Urothelium cell line (cell line): ENCODE results near the gene ALK.
A peak's percentile ranks its signal among the peaks of the same experiment; 100 is the strongest.
"Not testable (repeated sequence)": the region's sequence is repeated elsewhere in the genome, so short reads cannot be mapped to it uniquely, and the experiment has no call there.

Experiments
- DNase-seq: peaks from one replicate; pipeline ENCODE4 v3.0.0; 2011; ENCODE audit warnings: low spot score, mixed read lengths
- FAIRE-seq: peaks from 2 replicates; lab custom pipeline; 2011; peaks lifted over from hg19 to GRCh38; lab: Jason Lieb, UNC

Gene ALK

GRCh38 chr2:29245035-29245741 lies 676.2 kb downstream of the ALK start:
- not testable (repeated sequence) for DNase-seq
- FAIRE-seq: peak; percentile 69

- no peak for FAIRE-seq
- DNase-seq: no peak
Measured at GRCh38 chr2:29242621-29243375, 678.6 kb downstream of the ALK start.

- FAIRE-seq (no peak), DNase-seq (no peak)
Measured at GRCh38 chr2:29241955-29242565, 679.3 kb downstream of the ALK start.

GRCh38 chr2:29241341-29241740 lies 680.0 kb downstream of the ALK start:
- DNase-seq (no peak), FAIRE-seq (no peak)

GRCh38 chr2:29240601-29241000 lies 680.8 kb downstream of the ALK start:
- DNase-seq (no peak), FAIRE-seq (no peak)

GRCh38 chr2:29239209-29239960 lies 682.0 kb downstream of the ALK start:
- FAIRE-seq (peak; percentile 27), DNase-seq (no peak)

GRCh38 chr2:29238497-29238896 lies 682.9 kb downstream of the ALK start:
- FAIRE-seq (peak; percentile 73), DNase-seq (peak; percentile 82)

- FAIRE-seq (no peak), DNase-seq (no peak)
Measured at GRCh38 chr2:29236074-29236473, 685.3 kb downstream of the ALK start.

- FAIRE-seq (no peak), DNase-seq (no peak)
Measured at GRCh38 chr2:29235411-29235810, 686.0 kb downstream of the ALK start.

- no peak for FAIRE-seq
- no peak for DNase-seq
Measured at GRCh38 chr2:29233428-29233827, 688.0 kb downstream of the ALK start.

GRCh38 chr2:29232041-29232440 lies 689.3 kb downstream of the ALK start:
- FAIRE-seq: no peak
- DNase-seq: no peak

GRCh38 chr2:29229640-29230039 lies 691.7 kb downstream of the ALK start:
- no peak for DNase-seq
- FAIRE-seq: no peak

- DNase-seq: no peak
- no peak for FAIRE-seq
Measured at GRCh38 chr2:29228947-29229346, 692.4 kb downstream of the ALK start.

GRCh38 chr2:29227935-29228675 lies 693.3 kb downstream of the ALK start:
- peak; percentile 48 for DNase-seq

GRCh38 chr2:29226808-29227207 lies 694.6 kb downstream of the ALK start:
- peak; percentile 58 for FAIRE-seq

More at GRCh38 chr2:29227935-29228675, 693.3 kb downstream of the ALK start:
- no peak for FAIRE-seq

GRCh38 chr2:29226375-29226774 lies 695.0 kb downstream of the ALK start:
- no peak for DNase-seq
- FAIRE-seq: no peak

More at GRCh38 chr2:29226808-29227207, 694.6 kb downstream of the ALK start:
- DNase-seq: no peak

- FAIRE-seq (no peak), DNase-seq (no peak)
Measured at GRCh38 chr2:29225814-29226213, 695.6 kb downstream of the ALK start.

- DNase-seq (no peak), FAIRE-seq (peak; percentile 55)
Measured at GRCh38 chr2:29224693-29225551, 696.5 kb downstream of the ALK start.
